Left ventricle myocardium inferior (tissue), 1 donor: ENCODE measurements around the gene PRRC2A. TPM values are rescaled to one million over a fixed set of nuclear protein-coding genes. Genes with fewer than 3 reads are reported as not detected.

ENCODE experiments used
- DNase-seq: peaks from one replicate; pipeline ENCODE4 v3.0.0-alpha.2; 2020
- H3K27ac ChIP-seq: fragments of 200-600 bp; replicated peaks from 2 replicates; pipeline ENCODE4 v1.8.0; 2021
- H3K27me3 ChIP-seq: fragments of 200-600 bp; 2 replicates; pipeline ENCODE4 v1.8.0; 2021; ENCODE audit warnings: low read depth
- H3K36me3 ChIP-seq: fragments of 200-600 bp; 2 replicates; pipeline ENCODE4 v1.8.0; 2021
- H3K4me1 ChIP-seq: fragments of 200-600 bp; 2 replicates; pipeline ENCODE4 v1.8.0; 2021
- H3K4me3 ChIP-seq: fragments of 200-600 bp; 2 replicates; pipeline ENCODE4 v1.8.0; 2021; ENCODE audit warnings: mild to moderate bottlenecking, moderate library complexity
- H3K9me3 ChIP-seq: fragments of 200-600 bp; replicated peaks from 2 replicates; pipeline ENCODE4 v1.8.0; 2021
- CTCF ChIP-seq: fragments of 200-600 bp; IDR thresholded peaks from 2 replicates; pipeline ENCODE4 v1.8.0; 2021; ENCODE audit warnings: antibody characterized with exemption, mild to moderate bottlenecking, borderline replicate concordance
- intact Hi-C: fragments of 100-400 bp; cut with micrococcal nuclease; formaldehyde crosslinking; loops from one replicate; pipeline ENCODE4 v1.11.0; 2022
- total RNA-seq: library from RNA; stranded (reverse); fragmentation: NEBNext Ultra II Directional; extraction: Animal tissue kit (Norgen Biotek cat#: 25700); gene quantifications from one replicate; pipeline ENCODE4 v1.2.1, GENCODE V29; 2021
- donor health status: DM: no; HTN: yes; CAD: no; lungs with severe emphysema.

Gene PRRC2A
- total RNA-seq, 1 donor from 2014 or later: 82.4 TPM

DNA sequence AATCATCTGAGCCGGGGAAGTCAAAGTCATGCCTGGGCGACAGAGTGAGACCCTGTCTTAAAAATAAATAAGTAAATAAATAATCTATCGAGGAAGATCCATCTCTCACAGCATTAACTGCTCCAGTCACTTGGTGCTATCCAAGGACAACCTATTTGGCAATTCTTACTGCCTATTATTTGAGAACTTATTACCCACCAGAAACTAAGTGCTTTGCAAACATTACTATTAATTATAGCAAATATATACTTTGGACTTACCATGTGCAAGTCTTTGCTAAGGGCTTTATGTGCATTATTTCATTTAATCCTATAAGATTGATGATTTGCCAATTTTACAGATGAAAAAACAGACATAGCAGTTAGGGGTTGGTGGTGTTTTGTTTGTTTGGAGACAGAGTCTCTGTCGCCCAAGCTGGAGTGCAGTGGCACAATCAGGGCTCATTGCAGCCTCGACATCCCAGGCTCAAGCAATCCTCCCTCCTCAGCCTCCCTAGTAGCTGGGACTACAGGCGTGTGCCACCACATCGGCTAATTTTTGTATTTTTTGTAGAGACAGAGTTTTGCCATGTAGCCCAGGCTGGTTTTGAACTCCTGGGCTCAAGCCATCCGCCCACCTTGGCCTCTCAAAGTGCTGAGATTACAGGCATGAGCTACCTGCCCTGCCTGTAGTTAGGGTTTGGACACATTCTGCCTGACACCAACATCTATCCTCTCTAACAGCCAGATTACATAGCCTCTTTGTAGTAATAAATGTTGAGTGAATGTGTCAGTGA lies 34.2 kb downstream of the PRRC2A start:
- Histone ChIP-seq H3K4me1 (peaks cover 59% of the 10 kb centered on the region), H3K4me3 (no peak overlapping the region), H3K27ac (no peak overlapping the region), H3K27me3 (no peaks in the 10 kb centered on the region), H3K9me3 (no peaks in the 10 kb centered on the region), H3K36me3 (peaks cover 33% of the 10 kb centered on the region)
- TF ChIP-seq CTCF: no peak
- intact Hi-C loops: no loop called here
- no peak for DNase-seq

DNA sequence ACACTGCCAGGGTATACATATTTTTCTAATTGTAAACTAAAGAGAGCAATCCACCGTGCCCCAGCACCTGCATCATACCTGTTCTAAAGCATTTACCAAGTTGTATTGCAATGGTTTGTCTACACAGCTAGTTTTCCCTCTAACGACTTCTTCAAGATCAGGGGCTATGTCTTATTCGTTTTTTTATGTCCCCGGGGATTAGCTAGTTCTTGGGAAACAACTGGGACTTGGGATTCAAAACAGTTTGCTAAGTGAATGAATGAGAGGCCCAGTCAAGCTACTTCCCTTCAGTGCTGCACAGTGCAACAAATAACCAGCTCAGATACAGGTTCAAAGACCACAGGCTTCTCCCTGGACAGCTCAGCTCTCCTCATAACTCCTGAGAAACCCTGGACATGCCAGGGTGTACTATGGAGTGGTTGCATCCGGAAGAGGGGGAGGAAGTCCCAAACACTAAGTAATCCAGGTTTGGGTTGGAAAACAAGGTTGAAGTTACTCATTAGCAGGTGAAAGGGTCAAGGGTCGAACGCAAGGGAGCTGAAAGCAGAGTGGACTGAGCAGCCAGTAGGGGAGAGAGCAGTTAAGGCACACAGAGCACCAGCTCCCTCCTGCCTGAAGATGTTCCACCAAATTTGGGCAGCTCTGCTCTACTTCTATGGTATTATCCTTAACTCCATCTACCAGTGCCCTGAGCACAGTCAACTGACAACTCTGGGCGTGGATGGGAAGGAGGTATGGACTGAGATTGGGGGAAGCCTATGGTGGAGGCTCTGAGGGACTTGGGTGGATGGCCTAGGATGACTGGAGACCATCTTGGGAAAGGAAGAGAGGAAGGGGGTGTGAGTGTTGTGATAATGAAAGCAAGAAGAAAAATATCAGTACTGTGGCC lies 35.1 kb downstream of the PRRC2A start, which contains the start of gene APOM:
APOM (plus strand) TSS at position 546 of the 889 bp plus-strand sequence; CDS start at position 619, 73 bp downstream.
- Histone ChIP-seq H3K4me3 (no peak within 1 kb of the TSS), H3K27ac (no peak within 1 kb of the TSS), H3K36me3 (peaks cover 27% of the 10 kb centered on the region), H3K27me3 (no peaks in the 10 kb centered on the region), H3K9me3 (no peaks in the 10 kb centered on the region), H3K4me1 (peaks cover 60% of the 10 kb centered on the region)
- no peak for TF ChIP-seq CTCF
- DNase-seq: no peak
- intact Hi-C loops: no loop called here

GRCh38 chr6:31657406-31658157 lies 37.1 kb downstream of the PRRC2A start:
- intact Hi-C loops: no loop called here
- peaks cover 64% of the 10 kb centered on the region for H3K4me1 ChIP-seq
- no peak overlapping the region for H3K27ac ChIP-seq

GRCh38 chr6:31658158-31658688 lies 37.7 kb downstream of the PRRC2A start:
- Histone ChIP-seq H3K27ac (peak overlapping the region; percentile 4), H3K27me3 (no peaks in the 10 kb centered on the region), H3K36me3 (peaks cover 37% of the 10 kb centered on the region), H3K9me3 (no peaks in the 10 kb centered on the region), H3K4me3 (peak overlapping the region; percentile 90), H3K4me1 (peaks cover 67% of the 10 kb centered on the region)
- no peak for TF ChIP-seq CTCF
- DNase-seq: no peak
- intact Hi-C loops: no loop called here

More at GRCh38 chr6:31657406-31658157, 37.1 kb downstream of the PRRC2A start:
- no peaks in the 10 kb centered on the region for H3K9me3 ChIP-seq
- no peak overlapping the region for H3K4me3 ChIP-seq
- H3K27me3 ChIP-seq: no peaks in the 10 kb centered on the region
- H3K36me3 ChIP-seq: peaks cover 34% of the 10 kb centered on the region
- TF ChIP-seq CTCF: no peak
- DNase-seq: no peak
